Keratinocyte (primary cell): ENCODE measurements around the gene SDF2L1. TPM values are rescaled to one million over a fixed set of nuclear protein-coding genes. Genes with fewer than 3 reads are reported as not detected.

Source experiments
- DNase-seq: peaks from one replicate; pipeline ENCODE4 v3.0.0-alpha.2; 2011; ENCODE audit warnings: low read depth, missing footprints, low spot score
- FAIRE-seq: peaks from 2 replicates; lab custom pipeline; 2011; peaks lifted over from hg19 to GRCh38; lab: Jason Lieb, UNC
- H2AFZ ChIP-seq: 2 replicates; pipeline ENCODE4 v1.6.0; 2012; ENCODE audit warnings: low read length, control low read depth, inconsistent platforms; ENCODE audit not compliant: control insufficient read depth
- H3K27ac ChIP-seq: 2 replicates; pipeline ENCODE4 v1.5.1; 2011; ENCODE audit warnings: low read length; ENCODE audit not compliant: control insufficient read depth, insufficient read depth
- H3K27me3 ChIP-seq: 3 replicates; pipeline ENCODE4 v1.6.0; 2011; ENCODE audit warnings: low read length; ENCODE audit not compliant: control insufficient read depth, insufficient read depth; ENCODE audit errors: extremely low read depth
- H3K36me3 ChIP-seq, 2 experiments: 2 replicates in 1 of 2; 3 replicates in 1 of 2; pipeline ENCODE4 v1.5.1; 2011; ENCODE audit warnings: low read length in 2 of 2, mild to moderate bottlenecking in 1 of 2; ENCODE audit not compliant: control insufficient read depth in 2 of 2, insufficient read depth in 2 of 2; ENCODE audit errors: extremely low read depth in 1 of 2
- H3K4me1 ChIP-seq: 3 replicates; pipeline ENCODE4 v1.5.1; 2011; ENCODE audit warnings: low read length; ENCODE audit not compliant: control insufficient read depth, insufficient read depth; ENCODE audit errors: extremely low read depth
- H3K4me2 ChIP-seq: 3 replicates; pipeline ENCODE4 v1.6.0; 2011; ENCODE audit warnings: low read depth, low read length; ENCODE audit not compliant: control insufficient read depth, insufficient read depth; ENCODE audit errors: extremely low read depth
- H3K4me3 ChIP-seq, 3 experiments: fragments of 200-600 bp in 1 of 3; sonication (generic) in 1 of 3; 2 replicates in 2 of 3; 3 replicates in 1 of 3; pipeline ENCODE4 v1.5.1; 2011 to 2016; ENCODE audit warnings: low read length in 3 of 3, mild to moderate bottlenecking in 3 of 3, control low read depth in 2 of 3, inconsistent platforms in 1 of 3, low read depth in 1 of 3, mixed read lengths in 1 of 3, mixed run types in 1 of 3, moderate library complexity in 1 of 3; ENCODE audit not compliant: control insufficient read depth in 2 of 3, insufficient read depth in 2 of 3; ENCODE audit errors: extremely low read depth in 1 of 3
- H3K79me2 ChIP-seq: 2 replicates; pipeline ENCODE4 v1.6.0; 2012; ENCODE audit warnings: low read length; ENCODE audit not compliant: control insufficient read depth, insufficient read depth
- H3K9ac ChIP-seq: 3 replicates; pipeline ENCODE4 v1.6.0; 2011; ENCODE audit warnings: low read length; ENCODE audit not compliant: control insufficient read depth, insufficient read depth; ENCODE audit errors: extremely low read depth
- H3K9me1 ChIP-seq: 3 replicates; pipeline ENCODE4 v1.6.0; 2011; ENCODE audit warnings: low read length; ENCODE audit not compliant: control insufficient read depth, insufficient read depth; ENCODE audit errors: extremely low read depth
- H3K9me3 ChIP-seq: 2 replicates; pipeline ENCODE4 v1.5.1; 2012; ENCODE audit warnings: low read depth, low read length; ENCODE audit not compliant: control insufficient read depth
- H4K20me1 ChIP-seq: 3 replicates; pipeline ENCODE4 v1.6.0; 2011; ENCODE audit warnings: low read length; ENCODE audit not compliant: control insufficient read depth, insufficient read depth; ENCODE audit errors: extremely low read depth
- EZH2 ChIP-seq: IDR thresholded peaks from one replicate; pipeline ENCODE4 v1.6.1; 2012; ENCODE audit warnings: inconsistent platforms, mild to moderate bottlenecking, low read length, moderate library complexity
- dilution Hi-C: fragments of 300-500 bp; cut with MboI; formaldehyde crosslinking; loops from one replicate; pipeline ENCODE4 v1.7.0; 2020; ENCODE audit warnings: low sequenced_read_pairs; ENCODE audit not compliant: extremely low pct_ligation_motif_present
- polyA plus RNA-seq, 5 experiments: library from polyadenylated mRNA; depleted of rRNA in 3 of 5; stranded (reverse) in 3 of 5; stranded (forward) in 1 of 5; unstranded in 1 of 5; fragments of >200 nt; gene quantifications; 1 replicate in 1 of 5; 2 replicates in 3 of 5; 3 replicates in 1 of 5; pipeline versions ENCODE4 v1.2.1 to v1.2.3, GENCODE V29; 2011 to 2012; ENCODE audit warnings: missing spikeins in 2 of 5, low read depth in 1 of 5, low replicate concordance in 1 of 5
- TF ChIP-seq, protein P1 (sequence below), 3 experiments: IDR thresholded peaks in 1 of 3; conservative IDR thresholded peaks in 1 of 3; optimal IDR thresholded peaks in 1 of 3; 2 replicates in 2 of 3; 3 replicates in 1 of 3; pipeline versions ENCODE3 to v1.5.1; 2011; ENCODE audit warnings: low read length in 3 of 3, mild to moderate bottlenecking in 3 of 3, moderate library complexity in 2 of 3, control low read depth in 1 of 3, inconsistent platforms in 1 of 3; ENCODE audit not compliant: insufficient read depth in 2 of 3; ENCODE audit errors: extremely low read depth in 1 of 3

The SDF2L1 gene
- polyA plus RNA-seq, 1 donor (not counting 4 experiments of a cell fraction or from before 2014, with no cell fraction given), result 25.6 TPM

DNA sequence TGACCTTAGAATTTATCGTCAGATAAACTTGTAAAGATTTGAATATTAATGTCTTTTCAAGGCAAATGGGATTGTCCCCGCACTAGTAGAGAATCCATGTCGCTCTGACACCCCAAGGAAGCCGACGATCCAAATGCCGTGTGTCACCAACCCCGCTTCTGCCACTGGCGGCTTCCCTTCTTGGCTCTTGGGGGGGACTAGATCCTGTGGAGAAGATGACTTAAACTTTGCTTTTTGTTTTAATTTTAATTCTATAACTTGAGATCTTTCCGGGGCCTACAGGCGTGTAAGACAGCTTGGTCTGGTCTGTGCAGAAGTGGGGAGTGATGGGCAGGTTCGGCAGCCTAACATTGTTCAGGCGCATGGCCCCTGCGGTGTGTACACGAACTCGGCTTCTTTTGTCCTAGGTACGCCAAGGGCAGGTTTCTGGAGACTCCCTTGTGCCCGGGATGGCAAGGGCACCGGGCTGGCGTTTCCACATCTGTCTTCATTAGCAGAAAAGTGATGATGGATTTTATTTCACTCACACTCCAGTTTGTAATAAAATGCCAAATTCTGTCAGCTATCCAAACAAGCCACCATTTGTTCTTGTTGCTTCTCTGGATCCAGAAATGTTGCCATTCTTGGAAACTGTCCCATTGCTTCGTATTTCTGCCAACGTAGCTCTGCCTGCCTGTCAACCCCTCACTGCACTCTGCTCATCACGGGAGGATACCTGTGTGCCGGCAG is 19.0 kb upstream of the SDF2L1 start:
- FAIRE-seq, result peak; percentile 17
- dilution Hi-C loops, result no loop called here
- H3K27me3 ChIP-seq, result no peaks in the 10 kb centered on the region
- peaks cover 58% of the 10 kb centered on the region for H3K79me2 ChIP-seq
- no peak overlapping the region for H3K4me3 ChIP-seq
- H3K36me3 ChIP-seq, result peaks cover 10 to 31% of the 10 kb centered on the region in 2 experiments
- no peaks in the 10 kb centered on the region for H3K9me3 ChIP-seq
- H3K9me1 ChIP-seq, result peaks cover 5% of the 10 kb centered on the region
- no peak overlapping the region for H2AFZ ChIP-seq
- no peak overlapping the region for H3K27ac ChIP-seq
- H3K9ac ChIP-seq, result no peak overlapping the region
- DNase-seq, result no peak
- no peak overlapping the region for H3K4me2 ChIP-seq
- peaks cover 10% of the 10 kb centered on the region for H3K4me1 ChIP-seq
- TF ChIP-seq, protein P1, sequence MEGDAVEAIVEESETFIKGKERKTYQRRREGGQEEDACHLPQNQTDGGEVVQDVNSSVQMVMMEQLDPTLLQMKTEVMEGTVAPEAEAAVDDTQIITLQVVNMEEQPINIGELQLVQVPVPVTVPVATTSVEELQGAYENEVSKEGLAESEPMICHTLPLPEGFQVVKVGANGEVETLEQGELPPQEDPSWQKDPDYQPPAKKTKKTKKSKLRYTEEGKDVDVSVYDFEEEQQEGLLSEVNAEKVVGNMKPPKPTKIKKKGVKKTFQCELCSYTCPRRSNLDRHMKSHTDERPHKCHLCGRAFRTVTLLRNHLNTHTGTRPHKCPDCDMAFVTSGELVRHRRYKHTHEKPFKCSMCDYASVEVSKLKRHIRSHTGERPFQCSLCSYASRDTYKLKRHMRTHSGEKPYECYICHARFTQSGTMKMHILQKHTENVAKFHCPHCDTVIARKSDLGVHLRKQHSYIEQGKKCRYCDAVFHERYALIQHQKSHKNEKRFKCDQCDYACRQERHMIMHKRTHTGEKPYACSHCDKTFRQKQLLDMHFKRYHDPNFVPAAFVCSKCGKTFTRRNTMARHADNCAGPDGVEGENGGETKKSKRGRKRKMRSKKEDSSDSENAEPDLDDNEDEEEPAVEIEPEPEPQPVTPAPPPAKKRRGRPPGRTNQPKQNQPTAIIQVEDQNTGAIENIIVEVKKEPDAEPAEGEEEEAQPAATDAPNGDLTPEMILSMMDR (optimal IDR thresholded peaks at IDR 0.05 in 1 of 3, IDR thresholded peaks at IDR 0.05 in 1 of 3, conservative IDR thresholded peaks at IDR 0.05 in 1 of 3; ENCODE audit: extremely low read depth in 1 of 3, insufficient read depth in 2 of 3, low read length in 3 of 3), result no peak
- TF ChIP-seq EZH2, result no peak
- H4K20me1 ChIP-seq, result peaks cover 28% of the 10 kb centered on the region

DNA sequence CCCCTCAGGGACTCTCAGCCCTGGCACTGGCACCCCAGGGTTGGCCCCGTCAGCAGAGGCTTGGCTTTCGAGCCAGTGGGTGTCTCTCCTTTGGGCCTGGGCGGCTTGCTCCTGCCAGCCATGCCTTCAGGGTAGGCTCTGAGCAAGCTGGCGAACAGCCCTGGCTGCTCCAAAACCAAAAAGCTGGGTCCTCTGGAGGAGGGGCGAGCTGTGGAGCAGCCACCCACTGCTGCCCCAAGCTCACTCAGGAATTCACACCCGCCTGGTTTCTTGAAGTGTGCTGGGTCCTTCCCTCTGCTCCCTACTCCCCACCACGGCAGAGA is 18.5 kb upstream of the SDF2L1 start:
- Histone ChIP-seq H3K79me2 (peaks cover 62% of the 10 kb centered on the region), H4K20me1 (peaks cover 28% of the 10 kb centered on the region), H3K4me3 (no peak overlapping the region), H2AFZ (no peak overlapping the region), H3K9me1 (peaks cover 5% of the 10 kb centered on the region), H3K4me2 (no peak overlapping the region), H3K9ac (no peak overlapping the region), H3K4me1 (peaks cover 14% of the 10 kb centered on the region), H3K27me3 (no peaks in the 10 kb centered on the region), H3K27ac (no peak overlapping the region), H3K36me3 (peaks cover 11 to 35% of the 10 kb centered on the region in 2 experiments), H3K9me3 (no peaks in the 10 kb centered on the region)
- FAIRE-seq, result no peak
- dilution Hi-C loops, result no loop called here
- no peak for TF ChIP-seq EZH2
- no peak for DNase-seq
